GM12878 (cell line): Measurements from ENCODE around the gene TMEM79. TPM values are rescaled to one million over a fixed set of nuclear protein-coding genes. Genes with fewer than 3 reads are reported as not detected.

Source experiments
- ATAC-seq: fragments of 200-7000 bp; cut with Tn5 transposase; 3 replicates; pipeline ENCODE4 v1.9.1; 2020; ENCODE audit warnings: mild to moderate bottlenecking, moderate library complexity
- BruUV-seq: library from RNA; stranded (reverse); fragments of 400-500 nt; replicated peaks from 2 replicates; lab custom pipeline; 2021; lab: Mats Ljungman, UMichigan
- CTCF ChIA-PET: fragments of 300-600 bp; sonication (Branson Sonifier 250); formaldehyde crosslinking; extraction: SDS; loops from one replicate; lab custom pipeline; 2021; ENCODE audit warnings: inconsistent platforms; lab: Yijun Ruan, JAX
- POLR2A ChIA-PET: fragments of 350-600 bp; formaldehyde crosslinking; extraction: SDS; loops from one replicate; lab custom pipeline; 2021; ENCODE audit warnings: inconsistent platforms; lab: Charles Lee
- RAD21 ChIA-PET: fragments of 300-600 bp; sonication (Branson Sonifier 250); formaldehyde crosslinking; loops from one replicate; lab custom pipeline; 2023; ENCODE audit warnings: antibody characterized with exemption; ENCODE audit not compliant: unreplicated experiment; lab: Charles Lee
- SMC1A ChIA-PET: fragments of 300-600 bp; sonication (Branson Sonifier 250); formaldehyde crosslinking; loops from one replicate; lab custom pipeline; 2023; ENCODE audit not compliant: unreplicated experiment, uncharacterized antibody; lab: Charles Lee
- DNase-seq: peaks from one replicate; pipeline ENCODE4 v3.0.0-alpha.2; 2011; ENCODE audit warnings: low read depth, low spot score
- FAIRE-seq: peaks from 3 replicates; lab custom pipeline; 2011; peaks lifted over from hg19 to GRCh38; lab: Jason Lieb, UNC
- H2AFZ ChIP-seq: 2 replicates; pipeline ENCODE4 v1.6.0; 2011; ENCODE audit warnings: low read depth, low read length, control low read depth; ENCODE audit not compliant: control insufficient read depth
- H3K27ac ChIP-seq: 2 replicates; pipeline ENCODE4 v1.5.1; 2011; ENCODE audit warnings: control low read depth; ENCODE audit not compliant: control insufficient read depth, insufficient read depth
- H3K27me3 ChIP-seq, 2 experiments: replicated peaks in 1 of 2; 2 replicates each; pipeline versions ENCODE4 v1.6.0 to v1.6.1; 2011; ENCODE audit warnings: low read length in 1 of 2; ENCODE audit not compliant: control insufficient read depth in 2 of 2, insufficient read depth in 2 of 2
- H3K36me3 ChIP-seq, 2 experiments: 2 replicates each; pipeline ENCODE4 v1.5.1; 2011; ENCODE audit warnings: low read length in 1 of 2; ENCODE audit not compliant: control insufficient read depth in 2 of 2, insufficient read depth in 2 of 2
- H3K4me1 ChIP-seq: 2 replicates; pipeline ENCODE4 v1.6.1; 2011; ENCODE audit warnings: mild to moderate bottlenecking, low read length, moderate library complexity, mixed read lengths; ENCODE audit not compliant: control insufficient read depth, insufficient read depth
- H3K4me2 ChIP-seq: 2 replicates; pipeline ENCODE4 v1.6.0; 2011; ENCODE audit warnings: control low read depth; ENCODE audit not compliant: control insufficient read depth, insufficient read depth
- H3K4me3 ChIP-seq: fragments of 200-600 bp; sonication (generic); 2 replicates; pipeline ENCODE4 v1.5.1; 2016
- H3K79me2 ChIP-seq: 2 replicates; pipeline ENCODE4 v1.6.0; 2011; ENCODE audit warnings: low read length; ENCODE audit not compliant: control insufficient read depth, insufficient read depth
- H3K9ac ChIP-seq: 2 replicates; pipeline ENCODE4 v1.8.0; 2011; ENCODE audit warnings: low read length, control low read depth, mixed read lengths; ENCODE audit not compliant: control insufficient read depth, insufficient read depth
- H3K9me3 ChIP-seq: replicated peaks from 3 replicates; pipeline ENCODE4 v1.5.1; 2011; ENCODE audit warnings: mild to moderate bottlenecking, low read length; ENCODE audit not compliant: control insufficient read depth, insufficient read depth
- H4K20me1 ChIP-seq: 2 replicates; pipeline ENCODE4 v1.6.0; 2011; ENCODE audit not compliant: control insufficient read depth, insufficient read depth
- BCL11A ChIP-seq: IDR thresholded peaks from 2 replicates; pipeline ENCODE4 v1.6.1; 2011; ENCODE audit warnings: low read depth, low read length
- CHD1 ChIP-seq: IDR thresholded peaks from 2 replicates; pipeline ENCODE4 v1.6.1; 2012; ENCODE audit warnings: low read depth, low read length, improper control_type of control experiment
- IKZF1 ChIP-seq: fragments of 450-650 bp; conservative IDR thresholded peaks from 2 replicates; pipeline ENCODE4 v1.6.1; 2017; ENCODE audit warnings: antibody characterized with exemption, mild to moderate bottlenecking
- JUNB ChIP-seq: IDR thresholded peaks from 2 replicates; pipeline ENCODE4 v1.6.1; 2016; ENCODE audit warnings: antibody characterized with exemption, mild to moderate bottlenecking
- MEF2A ChIP-seq: IDR thresholded peaks from 2 replicates; pipeline ENCODE4 v1.6.1; 2011; ENCODE audit warnings: low read depth, mild to moderate bottlenecking, low read length, moderate library complexity; ENCODE audit not compliant: insufficient read depth
- WGBS: methylation state at CpG from one replicate; pipeline ENCODE4 v1.1.6; 2016; ENCODE audit warnings: low lambda C conversion rate; ENCODE audit not compliant: insufficient replicate concordance, insufficient coverage; ENCODE audit errors: missing lambda C conversion rate; 5-methylcytosine and 5-hydroxymethylcytosine counted together
- in situ Hi-C: fragments of 300-500 bp; cut with MboI; formaldehyde crosslinking; loops from 9 replicates; pipeline ENCODE4 v1.14.3; 2018; ENCODE audit warnings: mixed read lengths
- intact Hi-C: fragments of 100-400 bp; cut with micrococcal nuclease; formaldehyde crosslinking; loops from one replicate; pipeline ENCODE4 v1.14.2; 2022; ENCODE audit not compliant: unreplicated experiment
- polyA plus RNA-seq, 11 experiments: library from polyadenylated mRNA; depleted of rRNA in 4 of 11; unstranded in 6 of 11; stranded (reverse) in 5 of 11; fragments of >200 nt; fragmentation: Nextera tagmentation in 4 of 11; fragmentation: Illumina TruSeq in 1 of 11; extraction: Ambion mirVana in 4 of 11; extraction: Trizol in 1 of 11; gene quantifications; 1 replicate in 1 of 11; 2 replicates in 10 of 11; pipeline versions ENCODE4 v1.2.1 to v1.2.3, GENCODE V29; 2011 to 2016; ENCODE audit warnings: inconsistent platforms in 2 of 11, missing spikeins in 2 of 11, low read depth in 1 of 11
- total RNA-seq, 4 experiments: library from RNA; depleted of rRNA in 3 of 4; stranded (reverse); fragments of >200 nt in 3 of 4; fragmentation: Illumina TruSeq in 1 of 4; extraction: Trizol in 1 of 4; gene quantifications; 2 replicates each; pipeline versions ENCODE4 v1.2.1 to v1.2.3, GENCODE V29; 2013 to 2021
- TF ChIP-seq, protein P1 (sequence below): fragments of 450-650 bp; formaldehyde crosslinking; IDR thresholded peaks from 2 replicates; pipeline ENCODE4 v1.5.0; 2022; ENCODE audit warnings: mild to moderate bottlenecking, missing genetic modification characterization

TMEM79 gene
- total and polyA plus RNA-seq, 10 of the 15 experiments (the other 5 are each of a cell fraction or from before 2014, with no cell fraction given): 0.47 to 5.2 (median 3.8) TPM

DNA sequence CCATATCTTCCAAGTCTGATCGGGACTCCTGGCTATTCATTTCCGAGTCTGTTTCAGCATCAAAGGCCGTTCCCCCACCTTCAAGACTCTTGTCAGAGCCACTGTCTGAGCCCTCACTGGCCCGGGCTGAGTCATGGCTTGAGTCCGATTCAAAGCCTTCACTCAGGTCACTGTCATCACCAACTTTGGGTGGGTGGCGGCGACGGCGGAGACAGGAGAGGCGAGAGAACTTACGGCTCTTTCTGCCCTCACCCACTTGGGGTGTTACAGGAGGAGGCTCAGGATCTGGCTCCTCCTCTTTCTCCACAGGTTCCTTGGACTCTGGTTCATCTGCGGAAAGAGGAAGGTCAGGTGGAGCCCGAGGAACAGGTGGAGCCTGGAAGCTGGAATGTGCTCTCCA lies 18.1 kb upstream of the TMEM79 start:
- Histone ChIP-seq H3K36me3 (peaks cover 41 to 49% of the 10 kb centered on the region in 2 experiments), H3K9ac (no peak overlapping the region), H4K20me1 (no peaks in the 10 kb centered on the region), H3K4me3 (no peak overlapping the region), H3K27me3 (no peaks in the 10 kb centered on the region), H2AFZ (no peak overlapping the region), H3K9me3 (no peaks in the 10 kb centered on the region), H3K4me2 (no peak overlapping the region), H3K4me1 (no peaks in the 10 kb centered on the region), H3K27ac (no peak overlapping the region), H3K79me2 (no peaks in the 10 kb centered on the region)
- CTCF ChIA-PET: no interaction called here
- intact Hi-C loops: no loop called here
- in situ Hi-C loops: no loop called here
- TF ChIP-seq CHD1 (no peak), BCL11A (no peak), IKZF1 (no peak), JUNB (no peak), MEF2A (no peak)
- TF ChIP-seq, protein P1, sequence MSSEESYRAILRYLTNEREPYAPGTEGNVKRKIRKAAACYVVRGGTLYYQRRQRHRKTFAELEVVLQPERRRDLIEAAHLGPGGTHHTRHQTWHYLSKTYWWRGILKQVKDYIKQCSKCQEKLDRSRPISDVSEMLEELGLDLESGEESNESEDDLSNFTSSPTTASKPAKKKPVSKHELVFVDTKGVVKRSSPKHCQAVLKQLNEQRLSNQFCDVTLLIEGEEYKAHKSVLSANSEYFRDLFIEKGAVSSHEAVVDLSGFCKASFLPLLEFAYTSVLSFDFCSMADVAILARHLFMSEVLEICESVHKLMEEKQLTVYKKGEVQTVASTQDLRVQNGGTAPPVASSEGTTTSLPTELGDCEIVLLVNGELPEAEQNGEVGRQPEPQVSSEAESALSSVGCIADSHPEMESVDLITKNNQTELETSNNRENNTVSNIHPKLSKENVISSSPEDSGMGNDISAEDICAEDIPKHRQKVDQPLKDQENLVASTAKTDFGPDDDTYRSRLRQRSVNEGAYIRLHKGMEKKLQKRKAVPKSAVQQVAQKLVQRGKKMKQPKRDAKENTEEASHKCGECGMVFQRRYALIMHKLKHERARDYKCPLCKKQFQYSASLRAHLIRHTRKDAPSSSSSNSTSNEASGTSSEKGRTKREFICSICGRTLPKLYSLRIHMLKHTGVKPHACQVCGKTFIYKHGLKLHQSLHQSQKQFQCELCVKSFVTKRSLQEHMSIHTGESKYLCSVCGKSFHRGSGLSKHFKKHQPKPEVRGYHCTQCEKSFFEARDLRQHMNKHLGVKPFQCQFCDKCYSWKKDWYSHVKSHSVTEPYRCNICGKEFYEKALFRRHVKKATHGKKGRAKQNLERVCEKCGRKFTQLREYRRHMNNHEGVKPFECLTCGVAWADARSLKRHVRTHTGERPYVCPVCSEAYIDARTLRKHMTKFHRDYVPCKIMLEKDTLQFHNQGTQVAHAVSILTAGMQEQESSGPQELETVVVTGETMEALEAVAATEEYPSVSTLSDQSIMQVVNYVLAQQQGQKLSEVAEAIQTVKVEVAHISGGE: no peak
- POLR2A ChIA-PET: no interaction called here
- ATAC-seq (no peak), DNase-seq (no peak), FAIRE-seq (no peak)
- SMC1A ChIA-PET: no interaction called here
- RAD21 ChIA-PET: no interaction called here
- 93% methylated on average over 13 of the region's 13 CpGs for WGBS
- TSS peak; percentile 53 for BruUV-seq
